Left renal pelvis (tissue), 4 donors: ENCODE data around the gene IGF2R. TPM values are rescaled to one million over a fixed set of nuclear protein-coding genes. Genes with fewer than 3 reads are reported as not detected.

Experiments used
- DNase-seq, 4 donors: peaks; one replicate each; pipeline ENCODE4 v3.0.0-alpha.2; 2013; ENCODE audit warnings: low read depth in 4 of 4, low spot score in 3 of 4
- polyA plus RNA-seq, 4 donors: library from polyadenylated mRNA; unstranded; fragments of 120-200 nt; gene quantifications; one replicate each; pipeline ENCODE4 v1.2.1, GENCODE V29; 2013; ENCODE audit not compliant: insufficient read length in 4 of 4

Gene IGF2R
- polyA plus RNA-seq, 4 donors = 44.9 to 61.0 (median 57.2) TPM

- DNase-seq = no peak
Measured at GRCh38 chr6:160015778-160016684, 47.1 kb downstream of the IGF2R start.

GRCh38 chr6:160022101-160022500, 53.2 kb downstream of the IGF2R start:
- DNase-seq = no peak

- no peak for DNase-seq
Measured at GRCh38 chr6:160022793-160023192, 53.9 kb downstream of the IGF2R start.

GRCh38 chr6:160024152-160024551, 55.3 kb downstream of the IGF2R start:
- DNase-seq = no peak

- no peak for DNase-seq
Measured at GRCh38 chr6:160027076-160027475, 58.2 kb downstream of the IGF2R start.

- DNase-seq = no peak
Measured at GRCh38 chr6:160027931-160028330, 59.0 kb downstream of the IGF2R start.

GRCh38 chr6:160028487-160029275, 59.8 kb downstream of the IGF2R start:
- no peak for DNase-seq

GRCh38 chr6:160029525-160029924, 60.6 kb downstream of the IGF2R start:
- no peak for DNase-seq

- DNase-seq = peak; percentile 69 to 83 (median 79)
Measured at GRCh38 chr6:160030103-160030502, 61.2 kb downstream of the IGF2R start.

GRCh38 chr6:160031442-160031841, 62.6 kb downstream of the IGF2R start:
- DNase-seq = no peak

GRCh38 chr6:160031871-160032270, 63.0 kb downstream of the IGF2R start:
- DNase-seq = no peak

- no peak for DNase-seq
Measured at GRCh38 chr6:160032538-160032937, 63.7 kb downstream of the IGF2R start.

GRCh38 chr6:160034036-160034930, 65.4 kb downstream of the IGF2R start:
- no peak for DNase-seq

GRCh38 chr6:160035241-160035640, 66.4 kb downstream of the IGF2R start:
- no peak for DNase-seq

GRCh38 chr6:160035693-160036330, 66.9 kb downstream of the IGF2R start:
- no peak for DNase-seq

GRCh38 chr6:160036331-160036695, 67.4 kb downstream of the IGF2R start:
- DNase-seq = no peak

- no peak for DNase-seq
Measured at GRCh38 chr6:160036790-160037206, 67.9 kb downstream of the IGF2R start.

GRCh38 chr6:160038479-160038878, 69.6 kb downstream of the IGF2R start:
- DNase-seq = no peak

- no peak for DNase-seq
Measured at GRCh38 chr6:160039441-160039840, 70.6 kb downstream of the IGF2R start.

- DNase-seq = no peak
Measured at GRCh38 chr6:160040055-160040454, 71.2 kb downstream of the IGF2R start.
